HuH-7.5 (cell line): ENCODE data around the gene LRFN4.

Experiments used
- DNase-seq: peaks from one replicate; pipeline ENCODE4 v3.0.0; 2011; ENCODE audit warnings: low spot score

The LRFN4 gene

DNA sequence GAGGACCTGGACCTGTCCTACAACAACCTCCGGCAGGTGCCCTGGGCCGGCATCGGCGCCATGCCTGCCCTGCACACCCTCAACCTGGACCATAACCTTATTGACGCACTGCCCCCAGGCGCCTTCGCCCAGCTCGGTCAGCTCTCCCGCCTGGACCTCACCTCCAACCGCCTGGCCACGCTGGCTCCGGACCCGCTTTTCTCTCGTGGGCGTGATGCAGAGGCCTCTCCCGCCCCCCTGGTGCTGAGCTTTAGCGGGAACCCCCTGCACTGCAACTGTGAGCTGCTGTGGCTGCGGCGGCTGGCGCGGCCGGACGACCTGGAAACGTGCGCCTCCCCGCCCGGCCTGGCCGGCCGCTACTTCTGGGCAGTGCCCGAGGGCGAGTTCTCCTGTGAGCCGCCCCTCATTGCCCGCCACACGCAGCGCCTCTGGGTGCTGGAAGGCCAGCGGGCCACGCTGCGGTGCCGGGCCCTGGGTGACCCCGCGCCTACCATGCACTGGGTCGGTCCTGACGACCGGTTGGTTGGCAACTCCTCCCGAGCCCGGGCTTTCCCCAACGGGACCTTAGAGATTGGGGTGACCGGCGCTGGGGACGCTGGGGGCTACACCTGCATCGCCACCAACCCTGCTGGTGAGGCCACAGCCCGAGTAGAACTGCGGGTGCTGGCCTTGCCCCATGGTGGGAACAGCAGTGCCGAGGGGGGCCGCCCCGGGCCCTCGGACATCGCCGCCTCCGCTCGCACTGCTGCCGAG lies 1.5 kb downstream of the LRFN4 start:
- DNase-seq, result peak; percentile 85

DNA sequence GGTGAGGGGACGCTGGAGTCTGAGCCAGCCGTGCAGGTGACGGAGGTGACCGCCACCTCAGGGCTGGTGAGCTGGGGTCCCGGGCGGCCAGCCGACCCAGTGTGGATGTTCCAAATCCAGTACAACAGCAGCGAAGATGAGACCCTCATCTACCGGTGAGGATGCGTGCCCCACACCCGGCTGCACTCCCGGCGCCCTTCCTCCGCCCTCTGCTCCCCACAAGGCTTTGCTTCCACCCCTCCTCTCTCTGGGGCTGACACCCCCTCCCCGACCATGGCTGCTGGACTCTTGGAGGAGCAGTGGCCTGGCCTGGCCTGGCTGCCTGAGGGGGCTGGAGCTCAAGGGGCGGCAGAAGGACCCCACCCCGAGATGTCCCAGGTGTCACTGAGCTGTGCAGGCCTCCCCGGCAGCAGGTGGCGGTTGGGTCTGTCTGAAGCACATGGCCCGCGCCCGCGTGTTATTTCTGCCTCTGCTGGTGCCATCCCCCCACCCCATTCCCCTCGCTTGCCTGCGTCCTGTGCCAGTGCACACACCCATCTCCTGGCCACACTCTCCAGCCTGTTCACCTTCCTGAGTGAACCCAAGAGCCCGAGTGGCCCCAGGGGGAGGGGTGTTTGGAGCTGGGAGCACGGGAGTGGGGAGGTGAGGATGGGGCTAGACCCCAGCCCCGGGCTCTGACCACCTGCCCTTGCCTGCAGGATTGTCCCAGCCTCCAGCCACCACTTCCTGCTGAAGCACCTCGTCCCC lies 2.2 kb downstream of the LRFN4 start:
- peak; percentile 90 for DNase-seq

DNA sequence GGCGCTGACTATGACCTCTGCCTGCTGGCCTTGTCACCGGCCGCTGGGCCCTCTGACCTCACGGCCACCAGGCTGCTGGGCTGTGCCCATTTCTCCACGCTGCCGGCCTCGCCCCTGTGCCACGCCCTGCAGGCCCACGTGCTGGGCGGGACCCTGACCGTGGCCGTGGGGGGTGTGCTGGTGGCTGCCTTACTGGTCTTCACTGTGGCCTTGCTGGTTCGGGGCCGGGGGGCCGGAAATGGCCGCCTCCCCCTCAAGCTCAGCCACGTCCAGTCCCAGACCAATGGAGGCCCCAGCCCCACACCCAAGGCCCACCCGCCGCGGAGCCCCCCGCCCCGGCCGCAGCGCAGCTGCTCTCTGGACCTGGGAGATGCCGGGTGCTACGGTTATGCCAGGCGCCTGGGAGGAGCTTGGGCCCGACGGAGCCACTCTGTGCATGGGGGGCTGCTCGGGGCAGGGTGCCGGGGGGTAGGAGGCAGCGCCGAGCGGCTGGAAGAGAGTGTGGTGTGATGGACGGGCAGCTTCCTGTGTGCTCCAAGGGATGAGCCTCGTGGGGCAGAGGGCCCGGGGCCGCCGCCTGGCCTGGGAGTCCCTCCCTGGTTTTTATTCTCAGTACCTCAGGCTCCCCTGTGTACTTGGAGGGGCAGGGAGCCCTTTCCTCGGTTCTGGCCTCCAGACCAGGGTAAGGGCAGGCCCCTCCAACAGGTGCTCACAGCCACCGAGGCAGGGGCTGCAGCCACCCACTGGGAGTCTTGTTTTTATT lies 3.0 kb downstream of the LRFN4 start:
- DNase-seq, result peak; percentile 83

DNA sequence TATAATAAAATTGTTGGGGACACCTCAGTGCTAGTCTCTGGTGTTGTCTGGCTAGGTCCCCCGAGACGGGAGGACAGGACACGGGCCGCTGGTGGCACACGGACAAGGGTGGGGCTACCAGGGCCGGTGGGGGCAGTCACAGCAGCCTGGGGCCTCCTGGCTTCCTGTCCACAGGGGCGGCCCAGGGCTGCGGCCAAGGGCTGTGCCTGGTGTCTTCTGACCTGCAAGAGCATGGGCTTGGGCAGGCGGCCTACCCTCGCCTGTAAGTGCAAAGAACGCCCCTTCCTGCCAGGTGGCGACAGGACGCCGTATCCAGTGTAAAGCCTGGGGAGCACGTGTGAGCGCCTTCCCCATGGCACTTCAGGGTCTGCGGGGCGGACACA lies 3.6 kb downstream of the LRFN4 start:
- DNase-seq, result peak; percentile 76

DNA sequence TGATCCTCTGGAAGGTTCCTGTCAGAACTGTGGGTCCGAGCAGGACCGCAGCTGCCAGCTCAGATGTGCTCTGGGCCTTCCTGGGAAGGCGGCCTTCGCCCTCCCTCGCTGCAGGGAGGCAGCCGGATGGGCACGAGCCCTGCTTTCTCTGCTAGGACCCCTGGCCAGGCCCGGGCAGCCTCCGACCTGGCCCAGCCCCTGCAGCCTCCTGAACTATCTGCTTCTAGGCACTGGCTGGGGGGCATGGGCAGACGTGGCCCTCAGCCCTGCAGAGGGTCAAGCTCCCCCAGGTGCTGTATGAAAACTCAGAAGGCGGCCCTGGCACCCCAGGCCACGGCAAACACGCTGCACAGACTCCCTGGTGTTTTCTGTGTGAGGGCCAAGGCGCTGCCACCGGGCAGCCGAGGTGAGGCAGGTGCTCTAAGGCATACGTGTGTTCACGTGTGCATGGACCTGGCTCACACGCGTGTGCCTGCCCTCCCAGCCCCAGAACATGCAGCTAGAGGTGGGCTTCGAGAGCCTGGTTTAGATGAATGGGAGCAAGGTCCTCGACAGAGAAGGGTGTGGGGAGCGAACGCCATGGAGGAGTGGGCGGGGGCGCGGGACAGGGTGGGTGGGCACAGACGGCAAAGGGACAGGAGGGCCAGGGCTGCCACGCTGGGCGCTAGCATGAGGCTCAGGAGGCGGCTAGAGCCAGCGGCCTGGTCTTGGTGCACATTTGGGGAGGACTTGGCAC lies 4.3 kb downstream of the LRFN4 start:
- DNase-seq, result peak; percentile 64

DNA sequence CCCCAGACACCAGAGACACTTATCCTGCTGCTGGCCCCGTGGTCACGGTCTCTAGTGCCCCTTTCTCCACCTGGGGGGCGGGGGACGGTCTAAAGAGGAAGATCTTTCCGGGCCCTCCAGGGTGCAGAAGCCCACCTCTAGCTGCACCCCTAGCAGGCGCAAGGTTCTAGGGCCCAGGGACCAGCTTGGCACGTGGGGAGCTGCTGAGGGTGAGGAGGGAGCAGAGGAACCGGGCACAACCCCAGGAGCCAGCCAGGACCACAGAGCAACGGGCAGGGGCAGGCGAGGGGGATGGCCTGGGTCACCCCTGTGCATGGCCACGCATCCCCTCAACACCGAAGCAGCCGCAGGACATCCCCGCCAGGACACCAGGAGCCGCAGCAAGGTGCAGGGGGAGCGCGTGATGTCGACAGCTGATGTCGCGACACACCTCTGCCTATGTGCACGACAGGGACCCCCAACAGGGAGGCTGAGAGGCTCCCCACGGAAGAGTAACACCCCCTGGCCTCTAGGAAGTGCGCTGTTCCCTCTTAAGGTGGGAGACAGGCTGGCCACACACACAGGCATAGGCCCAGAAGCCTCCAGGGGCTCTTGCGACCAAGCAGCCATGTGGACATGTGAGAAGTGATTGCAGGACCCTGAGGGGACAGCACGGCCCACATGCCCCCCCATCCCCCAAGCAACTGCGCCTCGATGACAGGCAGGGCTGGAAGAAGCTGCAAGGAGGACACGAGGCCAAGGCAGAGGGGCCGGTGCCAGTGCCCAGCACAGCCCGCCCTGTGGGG lies 5.1 kb downstream of the LRFN4 start:
- peak; percentile 67 for DNase-seq

DNA sequence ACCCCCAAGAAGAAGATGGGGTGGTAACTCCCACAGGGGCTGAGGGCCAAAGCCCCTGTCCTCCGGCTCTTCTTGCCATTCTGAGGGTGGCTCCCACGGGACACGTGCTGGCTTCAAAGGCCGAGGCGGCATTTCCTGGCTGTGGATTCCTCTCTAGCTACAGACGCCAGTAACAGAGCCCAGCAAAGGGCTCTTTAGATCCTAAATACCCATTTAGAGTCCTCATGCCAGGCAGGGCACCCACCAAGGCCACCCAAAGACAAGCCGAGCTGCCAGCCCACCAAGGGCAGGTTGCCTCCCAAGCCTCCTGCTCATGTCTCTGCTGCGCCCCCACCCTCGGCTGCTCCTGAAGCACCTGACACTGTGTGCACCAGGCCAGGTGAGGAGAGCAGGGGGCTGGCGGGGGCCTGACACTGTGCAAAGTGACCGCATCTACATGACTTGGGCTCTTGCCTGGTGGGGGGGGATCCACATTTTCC lies 5.7 kb downstream of the LRFN4 start:
- peak; percentile 69 for DNase-seq

DNA sequence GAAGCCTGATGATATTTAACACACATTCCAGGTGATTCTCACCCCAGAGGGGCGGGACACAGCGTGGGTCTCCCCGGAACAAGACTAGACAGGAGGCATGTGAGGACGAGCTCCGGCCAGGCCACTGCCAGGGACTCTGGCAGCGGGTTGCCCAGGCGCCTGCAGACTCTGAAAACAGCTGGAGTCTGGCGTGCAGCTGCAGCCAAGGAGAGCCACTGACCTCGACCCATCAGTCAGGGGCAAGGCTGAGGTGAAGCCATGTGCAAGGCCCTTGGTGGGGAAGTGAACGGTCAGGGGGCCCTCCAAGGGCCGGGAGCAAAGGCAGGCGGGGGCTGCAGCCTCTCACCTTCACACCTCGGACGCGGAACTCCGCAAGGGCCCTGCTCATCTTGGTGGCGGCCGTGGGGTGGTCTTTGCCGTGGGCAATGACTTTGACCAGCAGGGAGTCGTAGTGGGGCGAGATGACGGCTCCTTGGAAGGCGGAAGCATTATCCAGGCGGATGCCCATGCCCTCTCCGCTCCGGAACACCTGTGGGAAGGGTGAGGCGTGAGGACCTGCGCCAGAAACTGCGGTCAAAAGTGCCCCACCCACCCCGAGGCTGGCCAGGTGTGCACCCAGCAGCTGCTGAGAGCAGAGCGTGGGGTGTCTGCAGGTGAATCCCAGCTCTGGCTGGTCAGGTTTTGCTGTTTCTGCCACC lies 6.7 kb downstream of the LRFN4 start:
- DNase-seq, result peak; percentile 66

DNA sequence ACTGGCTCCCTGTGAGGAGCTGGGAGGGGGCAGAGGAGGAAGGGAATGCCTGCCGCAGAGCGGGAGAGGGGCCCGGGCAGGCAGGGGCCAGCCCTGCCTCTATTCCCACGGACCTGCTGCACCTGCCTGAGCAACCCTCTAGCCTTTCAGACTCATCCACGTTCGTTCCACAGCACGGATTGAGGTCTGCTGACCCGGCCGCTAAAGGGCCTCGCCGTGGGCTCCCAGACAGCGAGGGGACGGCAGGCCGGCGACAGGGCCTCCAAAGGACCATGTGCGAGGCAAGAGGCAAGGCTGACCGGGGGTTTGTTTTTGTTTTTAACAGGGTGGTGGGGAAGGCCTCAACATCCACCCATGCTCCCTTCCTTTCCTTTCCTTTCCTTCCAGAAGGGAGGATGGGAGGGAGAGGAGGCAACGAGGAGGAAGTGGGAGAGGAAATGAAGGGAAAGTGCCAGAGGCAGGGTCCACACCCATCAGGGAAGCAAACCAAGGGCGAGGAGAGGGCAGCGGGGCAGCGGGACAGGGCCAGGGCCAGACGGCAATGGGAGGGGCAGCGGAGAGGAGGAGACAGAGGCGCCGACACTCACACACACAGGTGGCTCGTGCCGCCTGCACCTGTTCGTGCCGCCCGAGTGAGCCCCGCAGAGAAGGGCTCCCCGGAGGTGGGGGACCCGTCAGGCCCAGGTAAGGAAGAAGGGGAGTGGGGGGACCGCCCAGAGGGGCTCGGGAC lies 7.5 kb downstream of the LRFN4 start:
- no peak for DNase-seq

DNA sequence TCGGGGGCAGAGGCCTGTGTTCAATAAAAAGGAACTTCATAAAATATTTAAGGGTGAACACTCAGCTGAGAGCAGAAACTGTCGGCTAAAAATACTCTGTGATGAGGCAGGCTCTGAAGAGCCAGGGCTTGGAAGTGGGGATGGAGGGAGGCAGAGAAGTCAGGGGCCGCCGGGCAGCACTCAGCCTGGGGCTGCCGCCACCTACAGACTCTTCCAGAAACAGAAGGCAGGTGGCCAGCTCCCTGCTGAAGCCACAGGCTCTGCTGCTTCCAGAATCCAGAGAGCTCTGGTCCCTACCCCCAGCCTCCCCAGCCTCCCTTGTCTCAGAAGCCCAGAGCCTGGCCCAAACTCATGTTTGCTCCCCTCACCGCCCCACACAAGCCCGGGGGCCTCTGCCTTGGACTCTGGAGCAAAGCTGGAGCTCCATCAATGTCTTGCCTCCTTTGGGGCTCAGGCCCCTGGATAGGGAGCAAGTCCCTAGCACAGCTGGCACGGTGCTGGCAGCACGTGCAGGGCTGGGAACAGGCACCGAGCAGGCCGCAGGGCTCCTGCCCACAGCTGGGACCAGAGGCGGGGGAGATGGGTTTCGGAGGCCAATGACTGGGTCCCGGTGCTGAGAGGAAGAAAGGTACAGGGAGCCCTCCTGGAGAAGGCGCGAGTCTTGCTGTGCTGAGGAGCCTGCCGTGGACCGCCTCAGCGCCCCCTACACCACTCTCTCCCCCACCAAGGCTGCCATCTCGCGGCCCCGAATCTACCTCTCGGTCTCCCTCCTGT lies 8.2 kb downstream of the LRFN4 start:
- peak; percentile 82 for DNase-seq

DNA sequence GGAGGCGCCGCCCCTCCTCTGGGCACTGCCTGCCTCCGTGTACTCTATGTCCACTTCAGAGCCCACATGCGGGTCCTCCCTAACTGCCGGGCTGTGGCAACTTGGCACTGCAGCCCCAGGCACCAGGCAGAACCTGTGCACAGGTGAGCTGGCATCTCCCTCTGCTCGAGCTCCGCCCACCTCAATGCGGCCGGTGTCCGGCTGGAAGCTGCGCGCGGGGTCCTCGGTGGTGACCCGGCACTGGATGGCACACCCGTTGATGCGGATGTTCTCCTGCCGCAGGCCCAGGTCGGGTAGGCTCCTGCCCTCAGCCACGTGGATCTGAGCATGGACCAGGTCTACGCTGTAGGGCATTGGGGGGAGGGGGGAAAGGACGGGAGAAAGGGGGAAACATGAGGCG lies 9.1 kb downstream of the LRFN4 start:
- no peak for DNase-seq

DNA sequence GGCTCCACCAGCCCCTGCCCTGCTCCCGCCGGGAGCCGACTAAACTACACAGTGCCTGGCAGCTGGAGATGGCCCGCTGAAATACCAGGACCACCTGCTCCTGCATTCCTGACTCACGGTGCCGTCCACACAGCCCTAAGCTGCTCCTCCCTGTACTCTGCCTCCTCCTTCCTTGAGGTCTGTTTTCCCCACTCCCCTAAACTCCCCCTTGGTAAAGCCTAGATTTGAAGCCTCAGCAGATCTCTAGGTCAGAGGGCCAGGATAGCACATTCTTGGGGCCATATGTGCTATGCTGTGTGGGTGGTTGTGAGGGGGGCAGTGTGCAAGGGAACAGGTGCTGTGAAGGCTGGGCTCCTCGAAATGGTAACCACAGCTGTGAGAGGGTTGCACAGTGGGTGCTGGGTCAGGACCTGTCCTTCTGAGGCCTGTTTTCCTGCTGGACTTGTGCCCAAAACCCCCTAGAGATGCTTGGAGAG lies 9.7 kb downstream of the LRFN4 start:
- no peak for DNase-seq

DNA sequence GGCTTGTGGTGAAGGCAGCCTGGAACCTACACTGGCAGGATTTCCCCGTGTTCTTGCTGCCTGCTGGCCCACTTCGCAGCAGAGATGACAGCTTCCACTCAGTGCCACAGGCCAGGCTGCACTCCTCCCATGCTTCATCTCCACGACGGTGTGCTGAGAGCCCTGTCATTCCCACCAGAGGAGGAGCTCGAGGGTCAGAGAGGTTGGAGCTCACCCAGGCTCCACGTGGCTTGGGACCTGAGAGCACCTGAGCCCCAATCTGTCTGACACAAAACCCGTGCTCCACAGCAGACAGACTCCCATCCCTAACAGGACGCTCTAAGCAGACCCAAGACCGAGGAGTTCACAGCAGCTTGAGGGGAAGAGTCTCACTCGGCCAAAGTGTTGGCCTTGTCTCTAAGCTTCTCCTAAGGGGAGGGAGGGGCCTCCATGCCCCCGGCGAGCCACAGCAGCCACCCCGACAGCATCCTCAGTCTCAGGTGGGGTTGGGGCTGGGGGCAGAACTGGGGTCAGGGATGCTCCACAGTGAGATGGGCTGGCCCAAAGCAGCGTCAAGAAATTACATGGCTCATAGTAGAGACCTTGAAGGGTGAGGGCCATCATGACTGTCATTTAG lies 10.7 kb downstream of the LRFN4 start:
- DNase-seq, result peak; percentile 90

DNA sequence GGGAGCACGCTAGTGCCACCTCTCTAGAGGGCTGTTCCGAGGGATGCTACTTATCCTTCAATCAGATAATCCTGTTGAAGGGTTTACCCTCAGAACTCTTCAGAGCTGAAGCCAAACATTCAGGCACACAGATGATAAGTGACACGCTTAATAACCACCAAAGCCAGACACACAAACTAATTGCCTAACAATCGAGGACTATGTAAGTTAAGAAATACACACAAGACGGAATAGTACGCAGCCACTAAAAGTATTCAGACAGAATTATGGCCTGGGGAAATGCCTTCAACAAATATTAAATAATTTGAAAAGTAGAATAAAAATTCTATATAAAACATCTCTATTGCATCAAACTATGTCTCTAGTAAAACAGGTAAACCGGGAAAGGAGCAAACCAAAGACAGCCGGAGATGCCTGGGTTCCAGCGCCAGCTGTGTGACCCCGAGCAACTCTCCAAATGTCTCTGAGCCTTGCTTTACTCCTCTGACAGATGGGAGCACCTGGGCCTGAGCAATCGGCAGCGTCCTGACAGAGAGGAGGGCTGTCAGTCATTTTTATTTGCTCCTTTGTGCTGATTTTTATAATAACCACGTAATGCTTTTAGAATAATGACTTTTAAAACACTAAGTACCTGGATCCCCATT lies 11.3 kb downstream of the LRFN4 start:
- peak; percentile 58 for DNase-seq

DNA sequence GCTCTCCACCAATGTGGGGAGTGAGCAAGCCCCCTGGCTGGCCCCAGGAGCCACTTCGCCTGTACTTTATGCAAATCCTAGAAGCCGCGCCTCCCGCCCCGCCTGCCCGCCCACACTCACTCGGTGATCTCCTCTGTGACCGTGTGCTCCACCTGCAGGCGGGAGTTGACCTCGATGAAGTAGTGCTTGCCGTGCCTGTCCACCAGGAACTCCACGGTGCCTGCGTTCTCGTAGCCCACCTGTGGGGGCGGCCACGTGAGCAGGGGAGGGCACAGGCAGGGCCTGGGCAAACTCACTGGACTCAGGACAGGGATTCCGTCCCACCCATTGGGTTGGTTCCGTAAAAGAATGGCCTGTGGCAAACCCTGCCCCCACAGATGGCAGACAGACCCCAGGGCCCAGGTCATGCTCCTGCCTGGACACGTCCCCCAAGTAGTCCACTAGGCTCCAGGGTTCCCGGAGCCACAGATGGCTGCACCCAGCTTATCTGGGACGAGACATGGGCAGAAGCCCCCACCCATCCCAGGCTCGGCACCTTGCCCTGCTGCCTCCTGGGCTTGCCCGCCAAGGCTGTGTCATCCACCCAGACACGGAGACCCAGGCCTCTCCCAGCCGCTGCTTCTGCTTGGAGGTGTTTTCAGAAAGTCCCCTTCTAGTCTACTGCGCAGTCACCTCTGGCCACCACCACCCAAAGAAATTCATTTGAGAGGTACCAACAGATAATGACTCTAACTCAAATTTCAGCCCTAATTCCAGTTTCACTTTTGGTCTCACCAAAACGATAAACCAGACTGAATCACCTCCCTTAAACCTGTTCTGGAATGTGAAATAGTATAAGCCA lies 12.1 kb downstream of the LRFN4 start:
- peak; percentile 100 for DNase-seq

DNA sequence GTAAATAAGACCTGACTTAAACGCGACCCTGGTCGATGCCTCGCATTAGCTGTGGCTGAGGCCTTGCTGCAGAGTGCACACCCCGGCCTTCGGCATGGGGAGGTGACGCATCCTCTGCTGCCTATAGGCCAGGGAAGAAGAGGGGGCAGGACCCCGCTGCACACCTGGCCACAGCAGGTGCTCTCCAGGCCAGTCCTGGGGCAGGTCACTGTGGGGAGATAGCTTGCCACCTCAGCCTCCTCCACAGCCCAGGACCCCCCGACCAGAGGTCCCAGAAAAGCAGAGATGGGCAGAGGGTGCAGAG lies 12.7 kb downstream of the LRFN4 start:
- DNase-seq, result no peak

DNA sequence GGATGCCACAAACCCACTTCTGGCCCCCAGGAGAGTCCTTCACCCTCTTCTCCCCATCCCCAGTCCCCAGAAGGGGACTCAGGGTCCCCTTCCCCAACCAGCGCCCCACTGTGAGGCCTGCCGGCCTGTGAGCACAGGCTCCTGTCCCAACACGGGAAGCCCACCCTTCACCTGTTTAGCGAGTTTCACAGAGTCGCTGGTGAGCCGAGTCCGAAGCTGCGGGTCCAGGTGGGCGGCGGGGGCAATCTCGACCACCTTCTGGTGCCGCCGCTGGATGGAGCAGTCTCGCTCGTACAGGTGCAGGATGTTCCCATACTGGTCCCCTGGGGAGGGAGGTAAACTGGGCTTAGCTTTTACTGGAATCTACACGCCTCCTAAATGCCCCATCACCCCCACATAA lies 13.3 kb downstream of the LRFN4 start:
- no peak for DNase-seq
